H9 (cell line): ENCODE data around the gene PRPF8. TPM values are rescaled to one million over a fixed set of nuclear protein-coding genes. Genes with fewer than 3 reads are reported as not detected.

Source experiments
- DNase-seq: peaks from one replicate; pipeline ENCODE4 v3.0.0-alpha.2; 2017
- H2AFZ ChIP-seq: one replicate; pipeline ENCODE4 v1.6.1; 2013; ENCODE audit warnings: mild to moderate bottlenecking, low read length, control low read depth, moderate library complexity
- H2AK5ac ChIP-seq: 2 replicates; pipeline ENCODE4 v1.6.1; 2013; ENCODE audit warnings: low read length, control low read depth, mixed read lengths; ENCODE audit not compliant: insufficient read length
- H2BK120ac ChIP-seq: one replicate; pipeline ENCODE4 v1.6.1; 2013; ENCODE audit warnings: low read depth, mild to moderate bottlenecking, low read length, control low read depth, inconsistent platforms; ENCODE audit not compliant: poor library complexity, severe bottlenecking
- H2BK12ac ChIP-seq: 2 replicates; pipeline ENCODE4 v1.6.1; 2013; ENCODE audit warnings: low read length, control low read depth, mixed read lengths, low read depth; ENCODE audit not compliant: insufficient read length
- H2BK15ac ChIP-seq: 2 replicates; pipeline ENCODE4 v1.6.1; 2013; ENCODE audit warnings: low read depth, low read length, control low read depth
- H2BK20ac ChIP-seq: one replicate; pipeline ENCODE4 v1.6.1; 2013; ENCODE audit warnings: low read depth, mild to moderate bottlenecking, low read length, control low read depth, inconsistent platforms; ENCODE audit not compliant: poor library complexity, severe bottlenecking
- H2BK5ac ChIP-seq: 2 replicates; pipeline ENCODE4 v1.6.1; 2013; ENCODE audit warnings: low read length, control low read depth, mixed read lengths; ENCODE audit not compliant: insufficient read length
- H3K14ac ChIP-seq: 2 replicates; pipeline ENCODE4 v1.6.1; 2013; ENCODE audit warnings: low read length, control low read depth; ENCODE audit not compliant: insufficient read depth
- H3K18ac ChIP-seq: 2 replicates; pipeline ENCODE4 v1.6.1; 2013; ENCODE audit warnings: low read depth, mild to moderate bottlenecking, mixed read lengths, low read length, control low read depth; ENCODE audit not compliant: insufficient read length
- H3K23ac ChIP-seq: 2 replicates; pipeline ENCODE4 v1.6.1; 2013; ENCODE audit warnings: low read length, control low read depth, mixed read lengths, low read depth; ENCODE audit not compliant: insufficient read length
- H3K23me2 ChIP-seq: 2 replicates; pipeline ENCODE4 v1.6.1; 2013; ENCODE audit warnings: low read depth, mild to moderate bottlenecking, mixed read lengths, low read length, control low read depth; ENCODE audit not compliant: insufficient read length, poor library complexity, severe bottlenecking
- H3K27ac ChIP-seq: 2 replicates; pipeline ENCODE4 v1.5.1; 2013; ENCODE audit warnings: low read length, control low read depth, mixed read lengths, low read depth; ENCODE audit not compliant: insufficient read length
- H3K27me3 ChIP-seq: 2 replicates; pipeline ENCODE4 v1.6.1; 2013; ENCODE audit warnings: low read length, control low read depth, inconsistent platforms; ENCODE audit not compliant: insufficient read depth
- H3K4ac ChIP-seq: 2 replicates; pipeline ENCODE4 v1.6.1; 2013; ENCODE audit warnings: low read depth, mild to moderate bottlenecking, control low read depth, inconsistent platforms, low read length, moderate library complexity
- H3K4me1 ChIP-seq: 2 replicates; pipeline ENCODE4 v1.6.1; 2013; ENCODE audit warnings: low read length, control low read depth, inconsistent platforms; ENCODE audit not compliant: insufficient read depth
- H3K4me2 ChIP-seq: 2 replicates; pipeline ENCODE4 v1.6.1; 2013; ENCODE audit warnings: low read length, control low read depth, mixed read lengths; ENCODE audit not compliant: insufficient read length, insufficient read depth
- H3K56ac ChIP-seq: 2 replicates; pipeline ENCODE4 v1.6.1; 2013; ENCODE audit warnings: low read depth, mild to moderate bottlenecking, mixed read lengths, low read length, control low read depth; ENCODE audit not compliant: insufficient read length
- H3K79me1 ChIP-seq: 2 replicates; pipeline ENCODE4 v1.6.1; 2013; ENCODE audit warnings: low read depth, mild to moderate bottlenecking, moderate library complexity, low read length, control low read depth, inconsistent platforms; ENCODE audit not compliant: insufficient read depth, poor library complexity, severe bottlenecking
- H3K79me2 ChIP-seq: 2 replicates; pipeline ENCODE4 v1.6.1; 2013; ENCODE audit warnings: low read length, control low read depth, inconsistent platforms; ENCODE audit not compliant: insufficient read depth
- H3K9ac ChIP-seq: 2 replicates; pipeline ENCODE4 v1.6.1; 2013; ENCODE audit warnings: low read length, control low read depth, mixed read lengths; ENCODE audit not compliant: insufficient read length; ENCODE audit errors: extremely low read depth
- H3K9me3 ChIP-seq: one replicate; pipeline ENCODE4 v1.6.1; 2013; ENCODE audit warnings: low read depth, low read length, inconsistent platforms; ENCODE audit not compliant: control insufficient read depth
- H3T11ph ChIP-seq: one replicate; pipeline ENCODE4 v1.6.1; 2013; ENCODE audit warnings: mild to moderate bottlenecking, low read length, control low read depth, inconsistent platforms
- H4K20me1 ChIP-seq: one replicate; pipeline ENCODE4 v1.6.1; 2013; ENCODE audit not compliant: control insufficient read depth, insufficient read length, insufficient read depth
- H4K5ac ChIP-seq: 2 replicates; pipeline ENCODE4 v1.6.1; 2013; ENCODE audit warnings: low read depth, mild to moderate bottlenecking, mixed read lengths, low read length, control low read depth; ENCODE audit not compliant: insufficient read length
- H4K8ac ChIP-seq: replicated peaks from 2 replicates; pipeline ENCODE4 v1.6.1; 2013; ENCODE audit warnings: low read length, control low read depth, mixed read lengths, low read depth; ENCODE audit not compliant: insufficient read length
- H4K91ac ChIP-seq: 2 replicates; pipeline ENCODE4 v1.6.1; 2013; ENCODE audit warnings: low read depth, mild to moderate bottlenecking, moderate library complexity, mixed read lengths, low read length, control low read depth; ENCODE audit not compliant: insufficient read length
- H3K27ac Mint-ChIP-seq, 3 experiments: 2 replicates in 2 of 3; 3 replicates in 1 of 3; pipeline ENCODE4 v1.8.0; 2020 to 2021; ENCODE audit warnings: mixed read lengths in 3 of 3, mild to moderate bottlenecking in 1 of 3, moderate library complexity in 1 of 3
- H3K27me3 Mint-ChIP-seq: 2 replicates; pipeline ENCODE4 v1.8.0; 2021; ENCODE audit warnings: low read depth, mild to moderate bottlenecking, moderate library complexity, mixed read lengths
- H3K36me3 Mint-ChIP-seq, 3 experiments: 2 replicates in 2 of 3; 3 replicates in 1 of 3; pipeline ENCODE4 v1.8.0; 2020 to 2021; ENCODE audit warnings: low read depth in 3 of 3, mixed read lengths in 3 of 3; ENCODE audit not compliant: insufficient read depth in 1 of 3
- H3K4me1 Mint-ChIP-seq, 2 experiments: 2 replicates each; pipeline ENCODE4 v1.8.0; 2020; ENCODE audit warnings: mixed read lengths in 2 of 2
- H3K4me3 Mint-ChIP-seq, 2 experiments: 2 replicates in 1 of 2; 3 replicates in 1 of 2; pipeline ENCODE4 v1.8.0; 2020 to 2021; ENCODE audit warnings: mild to moderate bottlenecking in 2 of 2, mixed read lengths in 2 of 2, moderate library complexity in 1 of 2
- H3K9me3 Mint-ChIP-seq, 2 experiments: 2 replicates in 1 of 2; 3 replicates in 1 of 2; pipeline ENCODE4 v1.8.0; 2020; ENCODE audit warnings: mild to moderate bottlenecking in 2 of 2, mixed read lengths in 2 of 2, moderate library complexity in 1 of 2
- CTCF ChIP-seq: fragments of 200-600 bp; sonication (generic); conservative IDR thresholded peaks from 3 replicates; pipeline ENCODE4 v1.8.0; 2021; ENCODE audit warnings: antibody characterized with exemption, mild to moderate bottlenecking
- WGBS: extraction: QIAGEN DNeasy Blood & Tissue Kit; methylation state at CpG from one replicate; pipeline ENCODE4 v1.1.7; 2013; ENCODE audit warnings: missing lambda C conversion rate, low lambda C conversion rate, mixed read lengths; ENCODE audit not compliant: insufficient read length; ENCODE audit errors: extremely low coverage; 5-methylcytosine and 5-hydroxymethylcytosine counted together
- total RNA-seq: library from RNA; stranded (reverse); gene quantifications from 2 replicates; pipeline ENCODE4 v1.2.1, GENCODE V29; 2021

The PRPF8 gene
- total RNA-seq, 1 experiment from 2014 or later: 408 TPM

GRCh38 chr17:1731194-1731506 is 46.5 kb upstream of the PRPF8 start:
- H3K27me3 Mint-ChIP-seq: no peaks in the 10 kb centered on the region
- DNase-seq: no peak
- no peak overlapping the region; a peak in 1 of 7 replicates for H3K27ac Mint-ChIP-seq
- H2BK12ac ChIP-seq: no peak overlapping the region
- no peaks in the 10 kb centered on the region for H3K79me2 ChIP-seq
- no peaks in the 10 kb centered on the region for H3K4me1 ChIP-seq
- no peaks in the 10 kb centered on the region for H3K79me1 ChIP-seq
- no peak overlapping the region for H2BK20ac ChIP-seq
- H3K9me3 ChIP-seq: no peaks in the 10 kb centered on the region
- no peak overlapping the region for H2BK15ac ChIP-seq
- no peak overlapping the region for H2BK120ac ChIP-seq
- H3K56ac ChIP-seq: no peak overlapping the region
- peaks cover 0 to 10% (median 0%) of the 10 kb centered on the region in 3 experiments; a peak in 4 of 7 replicates for H3K36me3 Mint-ChIP-seq
- H4K5ac ChIP-seq: no peak overlapping the region
- H3K18ac ChIP-seq: no peak overlapping the region
- no peaks in the 10 kb centered on the region for H3K27me3 ChIP-seq
- no CpG with 5 or more reads among the region's 10 CpGs for WGBS
- no peak overlapping the region for H3K9ac ChIP-seq
- no peak overlapping the region for H2BK5ac ChIP-seq
- H2AFZ ChIP-seq: no peak overlapping the region
- TF ChIP-seq CTCF: no peak
- H4K91ac ChIP-seq: no peak overlapping the region
- no peak overlapping the region for H3T11ph ChIP-seq
- no peak overlapping the region for H3K4me3 Mint-ChIP-seq
- H3K4me1 Mint-ChIP-seq: peaks cover 4 to 6% of the 10 kb centered on the region in 2 experiments; a peak in 1 of 4 replicates
- no peak overlapping the region for H3K27ac ChIP-seq
- H3K14ac ChIP-seq: no peak overlapping the region
- H4K20me1 ChIP-seq: no peaks in the 10 kb centered on the region
- no peak overlapping the region for H4K8ac ChIP-seq
- H3K4ac ChIP-seq: no peak overlapping the region
- no peak overlapping the region for H3K4me2 ChIP-seq
- no peak overlapping the region for H2AK5ac ChIP-seq
- no peak overlapping the region for H3K23ac ChIP-seq
- H3K9me3 Mint-ChIP-seq: no peaks in the 10 kb centered on the region; a peak in 1 of 5 replicates
- H3K23me2 ChIP-seq: no peaks in the 10 kb centered on the region
